Small intestine (tissue), 7 donors: ENCODE data around the gene RAE1. TPM values are rescaled to one million over a fixed set of nuclear protein-coding genes. Genes with fewer than 3 reads are reported as not detected.
"Not testable (repeated sequence)": the region's sequence is repeated elsewhere in the genome, so short reads cannot be mapped to it uniquely, and the experiment has no call there.

Source experiments
- DNase-seq, 2 donors: peaks; one replicate each; pipeline versions ENCODE4 v3.0.0 to v3.0.0-alpha.2; 2013
- FAIRE-seq: peaks from 2 replicates; lab custom pipeline; 2012; peaks lifted over from hg19 to GRCh38; lab: Jason Lieb, UNC
- H3K27ac ChIP-seq, 3 donors: one replicate each; pipeline ENCODE4 v1.5.1; 2013; ENCODE audit warnings: low read length in 2 of 3, mild to moderate bottlenecking in 2 of 3, control low read depth in 1 of 3, inconsistent platforms in 1 of 3, low read depth in 1 of 3, moderate library complexity in 1 of 3
- H3K27me3 ChIP-seq, 3 donors: one replicate each; pipeline ENCODE4 v1.6.1; 2013; ENCODE audit warnings: low read length in 3 of 3, inconsistent platforms in 1 of 3; ENCODE audit not compliant: control insufficient read depth in 3 of 3, insufficient read depth in 3 of 3
- H3K36me3 ChIP-seq, 3 donors: one replicate each; pipeline ENCODE4 v1.6.1; 2013; ENCODE audit warnings: low read length in 3 of 3, inconsistent platforms in 1 of 3, low read depth in 1 of 3, mild to moderate bottlenecking in 1 of 3, moderate library complexity in 1 of 3; ENCODE audit not compliant: control insufficient read depth in 3 of 3, insufficient read depth in 2 of 3
- H3K4me1 ChIP-seq, 3 donors: one replicate each; pipeline ENCODE4 v1.6.1; 2013; ENCODE audit warnings: low read length in 2 of 3, inconsistent platforms in 1 of 3, low read depth in 1 of 3, mild to moderate bottlenecking in 1 of 3, moderate library complexity in 1 of 3; ENCODE audit not compliant: control insufficient read depth in 3 of 3, insufficient read depth in 2 of 3
- H3K4me3 ChIP-seq, 3 donors: one replicate each; pipeline ENCODE4 v1.5.1; 2013; ENCODE audit warnings: low read length in 3 of 3, control low read depth in 1 of 3, inconsistent platforms in 1 of 3, low read depth in 1 of 3, mild to moderate bottlenecking in 1 of 3, moderate library complexity in 1 of 3
- H3K9me3 ChIP-seq, 2 donors: one replicate each; pipeline ENCODE4 v1.6.1; 2013; ENCODE audit warnings: low read depth in 1 of 2, low read length in 1 of 2; ENCODE audit not compliant: control insufficient read depth in 2 of 2, insufficient read depth in 1 of 2
- WGBS, 3 donors: extraction: QIAGEN DNeasy Blood & Tissue Kit; methylation state at CpG; one replicate each; pipeline ENCODE4 v1.1.7; 2013; 5-methylcytosine and 5-hydroxymethylcytosine counted together
- polyA plus RNA-seq, 4 donors: library from polyadenylated mRNA; stranded (reverse) in 3 of 4; unstranded in 1 of 4; fragments of 200-250 nt in 3 of 4; fragments of 120-200 nt in 1 of 4; gene quantifications; one replicate each; pipeline versions ENCODE4 v1.2.1 to v1.2.3, GENCODE V29; 2013
- donor health status: healthy with polysubstance abuse.
- donor health status: control.
- donor health status: control.
- donor health status: Bipolar disorder and iron deficiency.
- donor health status: healthy.

Gene RAE1
- polyA plus RNA-seq, 4 donors: 15.7 to 37.0 (median 18.6) TPM

GRCh38 chr20:57330998-57331397 lies 20.1 kb upstream of the RAE1 start:
- H3K4me3 ChIP-seq: no peak overlapping the region
- no peaks in the 10 kb centered on the region for H3K9me3 ChIP-seq
- H3K27me3 ChIP-seq: peaks cover 1 to 7% (median 4%) of the 10 kb centered on the region in 3 donors
- DNase-seq (no peak), FAIRE-seq (no peak)
- no peaks in the 10 kb centered on the region for H3K4me1 ChIP-seq
- WGBS, 3 donors: 66 to 75% (median 75%) methylated on average over 8 of the region's 8 CpGs
- H3K36me3 ChIP-seq: no peaks in the 10 kb centered on the region
- H3K27ac ChIP-seq: no peak overlapping the region

GRCh38 chr20:57332105-57333089 lies 18.7 kb upstream of the RAE1 start:
- H3K4me3 ChIP-seq: no peak overlapping the region
- no peak overlapping the region for H3K27ac ChIP-seq
- no peak for FAIRE-seq
- WGBS, 3 donors: 11 to 57% (median 34%) methylated on average over 1 of the region's 1 CpG
- no peak for DNase-seq
- no peaks in the 10 kb centered on the region for H3K9me3 ChIP-seq
- H3K4me1 ChIP-seq: no peaks in the 10 kb centered on the region
- H3K27me3 ChIP-seq: peaks cover 1 to 7% (median 4%) of the 10 kb centered on the region in 3 donors
- H3K36me3 ChIP-seq: no peaks in the 10 kb centered on the region

- Histone ChIP-seq H3K9me3 (no peaks in the 10 kb centered on the region), H3K4me3 (no peak overlapping the region), H3K27ac (no peak overlapping the region), H3K27me3 (peaks cover 0 to 1% (median 0%) of the 10 kb centered on the region in 3 donors), H3K4me1 (no peaks in the 10 kb centered on the region), H3K36me3 (no peaks in the 10 kb centered on the region)
- DNase-seq (no peak), FAIRE-seq (no peak)
- WGBS, 3 donors: 66 to 83% (median 73%) methylated on average over 2 of the region's 2 CpGs
Measured at GRCh38 chr20:57335392-57335791, 15.7 kb upstream of the RAE1 start.

- no peak for DNase-seq
- FAIRE-seq: no peak
- H3K36me3 ChIP-seq: no peaks in the 10 kb centered on the region
- no peak overlapping the region for H3K4me3 ChIP-seq
- H3K9me3 ChIP-seq: no peaks in the 10 kb centered on the region
- no peaks in the 10 kb centered on the region for H3K4me1 ChIP-seq
- no peak overlapping the region for H3K27ac ChIP-seq
- peaks cover 0 to 2% (median 0%) of the 10 kb centered on the region in 3 donors for H3K27me3 ChIP-seq
- 71 to 78% (median 71%) methylated on average over 2 of the region's 2 CpGs for WGBS, 3 donors
Measured at GRCh38 chr20:57341663-57342062, 9.4 kb upstream of the RAE1 start.

GRCh38 chr20:57342829-57343228 lies 8.2 kb upstream of the RAE1 start:
- FAIRE-seq (no peak), DNase-seq (no peak)
- no peak overlapping the region for H3K27ac ChIP-seq
- H3K36me3 ChIP-seq: no peaks in the 10 kb centered on the region
- no peaks in the 10 kb centered on the region for H3K9me3 ChIP-seq
- 33 to 40% (median 39%) methylated on average over 2 of the region's 2 CpGs for whole genome bisulfite sequencing, 3 donors
- no peak overlapping the region for H3K4me3 ChIP-seq
- H3K27me3 ChIP-seq: peaks cover 0 to 2% (median 0%) of the 10 kb centered on the region in 3 donors
- no peaks in the 10 kb centered on the region for H3K4me1 ChIP-seq

- WGBS, 3 donors: 0 to 2% (median 0%) methylated on average over 4 of the region's 4 CpGs
- DNase-seq (peak; percentile 62 to 75), FAIRE-seq (no peak)
- Histone ChIP-seq H3K27ac (no peak overlapping the region), H3K9me3 (no peaks in the 10 kb centered on the region), H3K36me3 (no peaks in the 10 kb centered on the region), H3K27me3 (peaks cover 0 to 2% (median 2%) of the 10 kb centered on the region in 3 donors), H3K4me3 (no peak overlapping the region), H3K4me1 (no peaks in the 10 kb centered on the region)
Measured at GRCh38 chr20:57346477-57346876, 4.6 kb upstream of the RAE1 start.

- H3K27ac ChIP-seq: no peak overlapping the region
- FAIRE-seq (no peak), DNase-seq (no peak)
- H3K36me3 ChIP-seq: no peaks in the 10 kb centered on the region
- H3K27me3 ChIP-seq: peaks cover 0 to 2% (median 2%) of the 10 kb centered on the region in 3 donors
- no peak overlapping the region for H3K4me3 ChIP-seq
- WGBS, 3 donors: 66 to 77% (median 67%) methylated on average over 4 of the region's 4 CpGs
- H3K9me3 ChIP-seq: no peaks in the 10 kb centered on the region
- peaks cover 4 to 6% (median 6%) of the 10 kb centered on the region in 3 donors for H3K4me1 ChIP-seq
Measured at GRCh38 chr20:57347393-57347792, 3.7 kb upstream of the RAE1 start.

GRCh38 chr20:57348200-57348921 lies 2.7 kb upstream of the RAE1 start:
- not testable (repeated sequence) for DNase-seq, FAIRE-seq, H3K9me3 ChIP-seq, H3K4me3 ChIP-seq, H3K27me3 ChIP-seq, H3K27ac ChIP-seq, H3K36me3 ChIP-seq, H3K4me1 ChIP-seq
- WGBS, 3 donors: 77 to 81% (median 78%) methylated on average over 28 to 47 of the region's 47 CpGs
